GM12801 (cell line): ENCODE results near the gene GDNF.

Experiments used
- CTCF ChIP-seq: IDR thresholded peaks from one replicate; pipeline ENCODE4 v1.5.1; 2011; ENCODE audit warnings: control low read depth; ENCODE audit not compliant: insufficient read length; ENCODE audit errors: extremely low read depth

Gene GDNF

DNA sequence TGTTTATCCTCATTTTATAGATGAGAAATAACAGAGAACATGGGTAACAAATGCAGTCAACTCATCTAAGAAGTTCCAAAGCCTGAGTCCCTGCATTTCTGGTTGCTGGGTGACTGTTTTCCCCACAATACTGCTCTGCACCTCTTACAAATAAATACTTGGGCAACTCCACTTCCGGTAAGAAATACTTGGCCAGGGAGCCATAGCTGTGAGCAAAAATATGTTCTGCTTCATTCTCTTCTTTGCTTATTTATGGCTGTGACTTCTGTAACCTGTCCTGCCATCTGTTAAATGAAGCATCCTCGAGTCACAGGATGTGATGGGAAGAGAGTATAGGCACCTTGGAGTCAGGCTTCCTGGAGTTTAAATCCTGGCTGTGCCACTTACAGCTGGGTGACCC, 49.9 kb downstream of the GDNF start:
- no peak for TF ChIP-seq CTCF

DNA sequence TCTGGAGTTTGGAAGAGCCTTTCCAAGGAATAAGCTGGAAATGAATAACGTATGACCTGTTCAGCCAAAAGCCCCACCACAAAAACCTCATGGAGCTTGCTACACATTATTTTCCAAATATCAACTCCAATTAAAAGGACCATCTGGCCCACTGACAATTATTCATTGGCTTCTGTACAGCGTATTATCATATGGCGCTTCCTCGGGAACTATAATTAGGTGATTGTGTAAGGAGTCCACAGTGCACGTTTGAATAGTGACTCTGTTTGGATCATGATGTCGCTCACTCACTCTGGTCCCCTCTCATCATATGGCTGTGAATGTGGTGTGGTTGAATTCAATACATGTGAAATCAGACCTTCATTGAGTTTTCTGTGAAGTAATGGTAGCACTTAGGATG, 52.1 kb downstream of the GDNF start:
- TF ChIP-seq CTCF: no peak

- no peak for TF ChIP-seq CTCF
These were observed 52.9 kb downstream of the GDNF start for GRCh38 chr5:37786862-37787519.

GRCh38 chr5:37786416-37786815, 53.4 kb downstream of the GDNF start:
- no peak for TF ChIP-seq CTCF

- no peak for TF ChIP-seq CTCF
These were observed 62.3 kb downstream of the GDNF start for GRCh38 chr5:37777432-37778130.

DNA sequence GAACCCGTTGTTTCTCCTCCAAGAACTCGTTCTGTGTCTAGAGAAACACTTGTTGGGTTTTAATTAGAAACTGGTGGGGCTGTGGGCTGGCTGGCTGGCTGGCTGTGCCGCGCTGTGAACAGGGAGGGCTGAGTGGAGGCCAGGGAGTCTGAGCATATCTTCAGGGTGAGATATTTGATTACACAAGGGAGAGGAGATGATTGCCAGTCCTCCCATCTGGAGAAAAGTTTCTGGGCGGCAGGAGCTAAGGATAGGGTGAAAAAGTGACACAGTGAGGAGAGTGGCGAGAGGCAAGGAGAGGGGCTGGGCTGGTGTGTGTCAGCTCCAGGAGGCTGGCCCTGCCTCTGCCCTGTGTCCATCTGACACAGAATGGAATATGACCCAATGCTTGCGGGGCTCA, 63.0 kb downstream of the GDNF start:
- TF ChIP-seq CTCF: no peak

DNA sequence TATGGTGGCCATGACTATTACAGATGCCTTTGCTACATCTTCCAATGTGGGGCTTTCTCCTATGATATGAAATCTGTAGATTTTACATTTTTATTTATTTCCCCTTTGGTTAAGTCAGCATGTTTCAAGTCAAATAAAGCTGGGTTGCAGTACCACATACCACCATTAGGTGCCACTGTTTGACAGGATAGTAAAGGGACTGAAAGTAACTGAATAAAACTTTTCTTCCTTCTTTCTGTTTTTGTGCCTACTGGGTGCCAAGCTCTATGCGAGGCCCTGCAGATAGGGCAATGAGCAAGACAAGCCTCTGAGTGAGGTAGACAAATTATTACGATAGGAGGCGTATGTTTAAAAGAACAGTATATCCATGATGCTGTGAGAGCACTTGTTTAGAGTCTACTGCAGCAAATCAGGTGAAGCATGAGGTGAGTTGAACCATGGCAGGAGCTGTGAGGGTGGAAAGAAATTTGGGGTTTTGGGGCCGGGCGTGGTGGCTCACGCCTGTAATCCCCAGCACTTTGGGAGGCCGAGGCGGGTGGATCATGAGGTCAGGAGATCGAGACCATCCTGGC, 64.8 kb downstream of the GDNF start:
- TF ChIP-seq CTCF: no peak
